HUES48 (cell line): ENCODE data around the gene SEMA3E.

ENCODE experiments used
- H3K27ac ChIP-seq: one replicate; pipeline ENCODE4 v1.7.0; 2013; ENCODE audit warnings: low read depth, low read length, inconsistent platforms
- H3K27me3 ChIP-seq: 2 replicates; pipeline ENCODE4 v1.6.1; 2013; ENCODE audit warnings: mild to moderate bottlenecking, low read length; ENCODE audit not compliant: control insufficient read depth, insufficient read depth
- H3K36me3 ChIP-seq: 2 replicates; pipeline ENCODE4 v1.6.1; 2013; ENCODE audit warnings: low read length; ENCODE audit not compliant: control insufficient read depth, insufficient read depth
- H3K4me1 ChIP-seq: 2 replicates; pipeline ENCODE4 v1.6.1; 2013; ENCODE audit warnings: mild to moderate bottlenecking, low read length; ENCODE audit not compliant: control insufficient read depth, insufficient read depth
- H3K4me3 ChIP-seq: 2 replicates; pipeline ENCODE4 v1.5.1; 2013; ENCODE audit warnings: mild to moderate bottlenecking, low read depth, low read length
- H3K9ac ChIP-seq: 2 replicates; pipeline ENCODE4 v1.6.1; 2013; ENCODE audit warnings: mild to moderate bottlenecking, low read depth, low read length, moderate library complexity
- H3K9me3 ChIP-seq: 2 replicates; pipeline ENCODE4 v1.6.1; 2013; ENCODE audit warnings: low read length; ENCODE audit not compliant: control insufficient read depth, insufficient read depth

Gene SEMA3E

GRCh38 chr7:83648464-83649241 lies at the start of gene SEMA3E:
SEMA3E (minus strand) TSS chr7:83649139.
- Histone ChIP-seq H3K4me3 (peak within 1 kb of the TSS; percentile 62), H3K9ac (0 out of 2 replicates have a peak within 1 kb of the TSS, but pooled peaks have one; percentile 15), H3K27me3 (no peaks in the 10 kb centered on the region), H3K9me3 (no peaks in the 10 kb centered on the region), H3K4me1 (peaks cover 22% of the 10 kb centered on the region), H3K27ac (no peak within 1 kb of the TSS), H3K36me3 (no peaks in the 10 kb centered on the region)

- no peaks in the 10 kb centered on the region for H3K9me3 ChIP-seq
- H3K9ac ChIP-seq: no peak overlapping the region
- no peak overlapping the region for H3K27ac ChIP-seq
- peaks cover 45% of the 10 kb centered on the region for H3K27me3 ChIP-seq
- H3K4me1 ChIP-seq: peaks cover 35% of the 10 kb centered on the region
- H3K36me3 ChIP-seq: no peaks in the 10 kb centered on the region
- H3K4me3 ChIP-seq: no peak overlapping the region
Measured at GRCh38 chr7:83697804-83698530, 49.0 kb upstream of the SEMA3E start.

- no peak overlapping the region for H3K9ac ChIP-seq
- no peak overlapping the region for H3K4me3 ChIP-seq
- no peaks in the 10 kb centered on the region for H3K9me3 ChIP-seq
Measured at GRCh38 chr7:83696101-83696500, 47.2 kb upstream of the SEMA3E start.

GRCh38 chr7:83695128-83695960 lies 46.4 kb upstream of the SEMA3E start:
- H3K36me3 ChIP-seq: no peaks in the 10 kb centered on the region
- no peak overlapping the region for H3K9ac ChIP-seq
- H3K27me3 ChIP-seq: peaks cover 45% of the 10 kb centered on the region
- peaks cover 60% of the 10 kb centered on the region for H3K4me1 ChIP-seq
- peak overlapping the region; percentile 70 for H3K27ac ChIP-seq
- no peak overlapping the region for H3K4me3 ChIP-seq
- no peaks in the 10 kb centered on the region for H3K9me3 ChIP-seq

More at GRCh38 chr7:83696101-83696500, 47.2 kb upstream of the SEMA3E start:
- Histone ChIP-seq H3K27ac (peak overlapping the region; percentile 44), H3K36me3 (no peaks in the 10 kb centered on the region), H3K4me1 (peaks cover 52% of the 10 kb centered on the region), H3K27me3 (peaks cover 45% of the 10 kb centered on the region)

GRCh38 chr7:83693256-83693655 lies 44.3 kb upstream of the SEMA3E start:
- Histone ChIP-seq H3K36me3 (no peaks in the 10 kb centered on the region), H3K9me3 (no peaks in the 10 kb centered on the region), H3K4me1 (peaks cover 69% of the 10 kb centered on the region), H3K9ac (no peak overlapping the region), H3K27me3 (peaks cover 39% of the 10 kb centered on the region), H3K4me3 (peak overlapping the region; percentile 20; the same call in 1 of the 2 replicates), H3K27ac (peak overlapping the region; percentile 75)

- H3K9ac ChIP-seq: peak overlapping the region; percentile 13; the same call in 1 of the 2 replicates
- no peaks in the 10 kb centered on the region for H3K36me3 ChIP-seq
- peaks cover 69% of the 10 kb centered on the region for H3K4me1 ChIP-seq
- H3K4me3 ChIP-seq: peak overlapping the region; percentile 6; the same call in 1 of the 2 replicates
- H3K9me3 ChIP-seq: no peaks in the 10 kb centered on the region
- H3K27me3 ChIP-seq: peaks cover 21% of the 10 kb centered on the region
- peak overlapping the region; percentile 62 for H3K27ac ChIP-seq
Measured at GRCh38 chr7:83691095-83691494, 42.2 kb upstream of the SEMA3E start.

- peaks cover 18% of the 10 kb centered on the region for H3K27me3 ChIP-seq
- H3K36me3 ChIP-seq: no peaks in the 10 kb centered on the region
- peaks cover 68% of the 10 kb centered on the region for H3K4me1 ChIP-seq
- H3K4me3 ChIP-seq: no peak overlapping the region
- peak overlapping the region; percentile 51 for H3K27ac ChIP-seq
- H3K9me3 ChIP-seq: no peaks in the 10 kb centered on the region
- no peak overlapping the region for H3K9ac ChIP-seq
Measured at GRCh38 chr7:83689855-83690254, 40.9 kb upstream of the SEMA3E start.

GRCh38 chr7:83686416-83686815 lies 37.5 kb upstream of the SEMA3E start:
- no peak overlapping the region for H3K27ac ChIP-seq
- no peak overlapping the region for H3K4me3 ChIP-seq
- H3K4me1 ChIP-seq: peaks cover 55% of the 10 kb centered on the region
- no peaks in the 10 kb centered on the region for H3K9me3 ChIP-seq
- peaks cover 14% of the 10 kb centered on the region for H3K27me3 ChIP-seq
- no peak overlapping the region for H3K9ac ChIP-seq
- H3K36me3 ChIP-seq: no peaks in the 10 kb centered on the region

GRCh38 chr7:83684928-83685327 lies 36.0 kb upstream of the SEMA3E start:
- H3K36me3 ChIP-seq: no peaks in the 10 kb centered on the region
- H3K27me3 ChIP-seq: peaks cover 14% of the 10 kb centered on the region
- H3K4me3 ChIP-seq: peak overlapping the region; percentile 33; the same call in 1 of the 2 replicates
- H3K4me1 ChIP-seq: peaks cover 41% of the 10 kb centered on the region
- H3K9me3 ChIP-seq: no peaks in the 10 kb centered on the region
- peak overlapping the region; percentile 80 for H3K27ac ChIP-seq
- no peak overlapping the region for H3K9ac ChIP-seq

GRCh38 chr7:83681200-83681778 lies 32.4 kb upstream of the SEMA3E start:
- Histone ChIP-seq H3K4me3 (no peak overlapping the region), H3K27me3 (peaks cover 10% of the 10 kb centered on the region), H3K27ac (no peak overlapping the region), H3K36me3 (no peaks in the 10 kb centered on the region), H3K4me1 (peaks cover 32% of the 10 kb centered on the region), H3K9ac (no peak overlapping the region), H3K9me3 (no peaks in the 10 kb centered on the region)
